NCI-H1092 (cell line): ENCODE data around the gene SAPCD2.
"Not testable (repeated sequence)": the region's sequence is repeated elsewhere in the genome, so short reads cannot be mapped to it uniquely, and the experiment has no call there.

ENCODE experiments used
- DNase-seq: peaks from one replicate; lab custom pipeline; 2025; lab: John Stamatoyannopoulos, UW

SAPCD2 gene

GRCh38 chr9:137046088-137046787, 24.1 kb downstream of the SAPCD2 start, which contains the start of gene NPDC1:
Gene NPDC1 (minus strand): TSS chr9:137046177. CDS start chr9:137045989, 188 bp downstream.
- DNase-seq = peak; percentile 63

DNA sequence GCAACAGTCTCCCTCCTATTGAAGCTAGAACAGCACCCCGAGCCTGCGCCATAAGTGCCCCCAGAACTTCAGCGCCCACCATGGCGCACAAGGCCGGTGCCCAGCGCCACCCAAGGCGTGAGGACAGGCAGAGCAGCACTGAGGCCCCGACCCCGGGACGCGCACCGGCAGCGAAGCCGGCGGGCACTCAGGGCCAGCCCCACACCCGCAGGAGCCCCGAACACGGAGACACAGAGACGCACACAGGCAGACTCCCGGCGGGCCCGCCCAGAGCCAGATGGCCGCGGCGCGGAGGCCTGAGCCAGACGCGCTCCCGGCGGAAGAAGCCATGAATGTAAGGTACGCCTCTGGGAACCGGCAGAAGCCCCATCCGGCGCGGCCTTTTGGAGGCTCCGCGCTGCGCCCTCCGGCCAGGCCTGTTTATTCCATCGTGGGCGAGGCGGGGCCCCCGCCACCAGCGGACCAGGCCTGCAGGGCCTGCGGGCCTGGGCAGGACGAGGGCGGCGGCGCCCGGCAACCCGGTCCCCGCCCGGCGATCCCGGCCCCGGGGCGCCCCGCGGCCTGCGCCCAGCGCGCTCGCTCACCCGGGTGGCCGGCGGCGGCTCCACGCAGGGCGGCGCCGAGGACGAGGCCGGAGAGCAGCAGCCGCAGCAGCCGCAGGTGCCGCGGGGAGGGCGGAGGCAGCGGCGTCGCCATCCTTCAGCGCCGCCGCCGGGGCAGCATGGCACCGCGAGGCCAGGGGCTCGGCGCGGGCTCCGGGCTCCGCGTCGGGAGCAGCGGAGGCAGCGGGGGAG, 24.9 kb downstream of the SAPCD2 start:
- no peak for DNase-seq

DNA sequence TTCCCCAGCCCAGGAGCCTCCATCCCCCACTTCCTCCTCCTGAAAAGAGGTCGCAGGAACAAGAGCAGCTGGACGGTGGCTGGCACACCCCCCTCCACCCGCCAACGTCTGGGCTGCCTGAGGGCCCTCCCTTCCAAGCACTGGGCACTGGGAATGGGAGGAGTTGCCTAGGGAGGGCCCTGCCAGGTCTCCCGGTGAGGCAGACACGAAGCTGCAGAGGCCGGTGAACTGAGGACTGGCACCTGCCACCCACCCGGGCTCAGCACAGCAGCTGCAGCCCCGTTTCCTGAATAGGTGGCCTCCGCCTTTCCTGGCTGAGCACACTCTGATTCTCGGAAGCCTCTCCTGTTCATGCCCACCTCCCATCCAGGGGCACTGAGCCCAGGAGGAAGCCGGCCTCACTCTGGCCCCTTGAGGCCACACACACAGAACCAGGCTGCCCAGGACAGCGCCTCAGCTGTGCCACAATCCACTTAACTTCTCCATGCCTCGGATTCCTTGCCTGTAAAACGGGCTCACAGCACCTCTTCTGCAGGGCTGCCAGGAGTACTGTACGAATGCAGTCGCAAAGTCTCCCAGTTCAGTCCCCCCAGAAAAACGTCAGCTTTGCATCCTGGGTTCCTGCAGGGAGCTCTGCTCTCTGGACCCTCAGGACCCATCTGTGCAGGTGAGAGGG, 25.7 kb downstream of the SAPCD2 start:
- DNase-seq = peak; percentile 32

GRCh38 chr9:137044037-137044436, 26.3 kb downstream of the SAPCD2 start:
- DNase-seq = no peak

DNA sequence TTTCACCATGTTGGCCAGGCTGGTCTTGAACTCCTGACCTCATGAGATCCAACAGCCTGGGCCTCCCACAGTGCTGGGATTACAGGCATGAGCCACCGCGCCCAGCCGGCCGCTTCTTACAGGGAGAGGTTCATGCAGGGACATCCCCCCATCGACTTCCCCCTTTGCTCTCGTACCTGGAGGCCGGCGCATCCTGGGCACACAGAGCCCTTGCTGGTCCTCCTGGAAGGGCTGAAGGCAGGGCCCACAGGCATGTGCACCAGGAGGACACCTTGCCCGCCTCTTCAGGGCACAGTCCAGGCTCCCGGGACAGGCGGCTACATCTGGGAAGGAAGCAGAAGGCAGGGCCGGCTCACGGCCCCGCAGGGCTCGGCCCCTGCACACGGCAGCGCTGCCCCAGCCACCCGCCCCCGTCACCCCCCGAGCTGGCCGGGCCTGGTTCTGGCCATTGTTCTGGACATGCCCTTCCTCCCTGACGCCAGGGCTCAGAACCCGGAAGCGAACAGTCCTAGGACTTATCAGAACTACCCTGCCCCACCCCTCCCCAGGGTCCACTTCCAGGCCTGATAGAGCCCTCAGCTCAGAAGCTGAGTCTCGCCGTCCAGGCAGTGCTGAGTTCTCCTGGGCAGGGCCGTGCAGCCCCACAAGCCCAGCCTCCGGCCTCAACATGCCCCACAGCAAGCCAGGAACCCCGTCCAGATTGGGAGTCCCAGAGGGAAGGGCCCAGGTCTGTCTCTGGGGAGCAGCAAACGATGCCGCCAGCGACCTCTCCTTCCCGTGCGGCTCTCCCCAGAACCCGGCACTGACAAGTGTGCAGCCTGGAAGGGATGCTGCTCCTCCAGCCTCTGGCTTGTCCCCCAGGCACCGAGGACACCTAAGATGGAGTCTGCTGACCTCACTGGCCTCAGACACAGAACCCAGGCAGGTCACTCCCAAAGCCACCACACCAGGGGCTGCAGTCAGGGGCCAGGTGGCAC, 27.3 kb downstream of the SAPCD2 start:
- DNase-seq = no peak

DNA sequence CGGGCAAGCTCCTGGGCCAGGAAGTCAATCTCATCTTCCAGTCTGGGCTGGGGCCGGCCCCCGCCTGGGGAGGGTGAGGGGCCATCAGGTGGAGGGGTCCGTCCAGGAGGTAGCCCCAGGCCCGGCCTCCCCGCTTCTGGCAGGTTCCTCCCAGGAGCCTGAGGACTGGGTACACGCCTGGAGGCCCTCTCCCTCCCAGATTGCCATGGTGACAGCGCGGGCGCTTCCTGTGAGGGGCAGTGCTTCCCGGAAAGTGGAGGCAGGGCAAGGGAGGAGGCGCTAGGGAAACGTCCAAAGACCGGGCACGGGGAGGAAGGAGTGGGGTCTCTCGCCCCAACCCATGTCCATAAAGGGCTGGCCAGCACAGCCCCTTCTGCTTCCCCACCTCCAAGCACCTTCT, 29.2 kb downstream of the SAPCD2 start:
- DNase-seq = no peak

GRCh38 chr9:137040568-137040967, 29.8 kb downstream of the SAPCD2 start:
- DNase-seq = no peak

DNA sequence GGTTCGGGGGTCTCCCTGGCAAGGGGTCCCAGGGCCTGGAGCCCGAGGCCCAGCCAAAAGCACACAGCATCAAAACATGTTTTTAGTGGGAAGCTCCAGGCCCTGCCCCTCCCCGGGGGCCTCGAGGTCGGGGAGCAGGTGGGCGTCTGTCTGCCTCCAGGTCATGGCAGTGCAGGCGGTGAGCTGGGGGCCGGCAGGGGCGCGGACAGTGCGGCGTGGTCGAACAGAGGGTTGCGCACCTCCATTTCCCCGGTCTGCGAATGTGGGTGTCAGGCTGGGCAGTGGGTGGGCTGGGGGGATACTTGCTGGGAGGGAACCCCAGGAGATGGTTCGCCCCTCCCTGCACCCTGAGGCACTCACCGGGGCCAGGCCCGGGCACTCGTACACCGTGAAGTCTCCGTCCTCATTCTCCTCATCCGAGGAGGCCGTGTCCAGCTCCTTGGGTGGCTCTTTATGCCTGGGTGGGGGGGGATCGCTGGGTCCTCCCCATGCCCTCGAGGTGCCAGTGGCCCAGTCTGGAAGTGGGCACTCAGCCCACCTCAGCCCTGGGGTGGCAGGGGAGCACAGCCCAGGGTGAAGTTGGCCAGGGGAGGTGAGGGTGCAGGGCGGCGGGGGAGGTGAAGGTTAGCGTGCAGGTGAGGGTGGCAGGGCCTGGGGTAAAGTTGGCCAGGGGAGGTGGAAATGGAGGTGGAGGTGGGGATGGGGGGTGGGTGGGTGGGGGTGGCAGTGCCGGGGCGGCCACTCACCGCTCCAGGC, 30.6 kb downstream of the SAPCD2 start:
- DNase-seq = no peak

DNA sequence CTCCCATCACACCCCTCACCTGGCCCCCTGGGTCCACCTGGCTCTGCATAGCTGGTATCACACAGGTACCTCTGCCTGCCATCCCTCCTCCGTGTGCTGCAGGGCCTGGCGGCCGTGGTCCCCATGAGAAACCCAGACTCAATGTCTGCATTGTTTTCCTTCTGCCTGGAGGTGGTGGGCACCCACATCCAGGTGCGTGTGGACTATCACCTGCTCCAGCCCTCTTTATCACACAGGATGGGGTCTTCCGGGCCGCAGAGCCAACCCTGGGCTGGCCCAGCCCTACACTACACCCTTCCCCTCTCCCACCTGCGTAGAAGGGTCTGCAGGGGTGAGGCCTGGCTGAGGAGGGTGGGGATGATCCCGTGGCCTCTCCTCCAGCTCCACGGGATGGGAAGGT, 31.4 kb downstream of the SAPCD2 start:
- DNase-seq = no peak

- DNase-seq = no peak
Observed at GRCh38 chr9:137037483-137037882, 32.9 kb downstream of the SAPCD2 start.

DNA sequence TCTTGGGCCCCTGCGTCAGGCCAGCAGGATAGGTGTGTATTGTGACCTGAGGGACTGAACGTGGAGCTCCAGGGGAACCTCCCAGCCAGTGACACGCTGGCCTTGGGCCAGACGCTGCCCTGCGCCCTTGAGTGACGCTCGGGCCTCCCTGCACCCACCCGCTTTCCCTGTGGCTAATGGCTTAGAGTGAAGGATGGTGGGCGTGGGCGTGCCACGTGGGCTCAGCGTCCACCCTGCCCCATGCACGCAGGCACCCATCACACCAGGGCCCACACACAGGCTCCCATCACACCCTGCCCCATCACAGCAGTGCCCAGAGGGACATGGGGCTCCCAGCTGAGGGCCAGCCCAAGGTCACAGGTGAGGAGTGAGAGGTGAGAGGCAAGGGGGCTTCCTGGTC, 33.3 kb downstream of the SAPCD2 start:
- no peak for DNase-seq

DNA sequence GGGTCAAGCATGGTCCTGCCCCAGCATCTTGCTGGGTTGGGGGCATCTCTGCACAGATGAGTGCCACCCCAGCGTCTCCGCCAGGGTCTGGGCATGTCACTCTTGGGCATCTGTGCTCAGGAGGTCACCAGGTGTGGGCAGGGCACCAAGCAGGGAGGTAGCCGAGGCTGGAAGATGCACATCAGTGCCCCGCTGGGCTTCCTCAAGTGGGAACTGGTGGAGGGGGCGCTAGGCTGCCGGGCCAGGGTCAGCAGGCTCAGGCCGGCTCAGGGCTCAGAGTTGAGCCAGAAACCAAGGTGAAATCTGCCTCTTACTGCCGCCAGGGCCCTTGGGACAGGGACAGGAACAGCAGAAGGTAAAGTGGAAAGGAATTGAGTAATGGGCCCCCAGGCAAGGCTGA, 34.4 kb downstream of the SAPCD2 start:
- DNase-seq = no peak

DNA sequence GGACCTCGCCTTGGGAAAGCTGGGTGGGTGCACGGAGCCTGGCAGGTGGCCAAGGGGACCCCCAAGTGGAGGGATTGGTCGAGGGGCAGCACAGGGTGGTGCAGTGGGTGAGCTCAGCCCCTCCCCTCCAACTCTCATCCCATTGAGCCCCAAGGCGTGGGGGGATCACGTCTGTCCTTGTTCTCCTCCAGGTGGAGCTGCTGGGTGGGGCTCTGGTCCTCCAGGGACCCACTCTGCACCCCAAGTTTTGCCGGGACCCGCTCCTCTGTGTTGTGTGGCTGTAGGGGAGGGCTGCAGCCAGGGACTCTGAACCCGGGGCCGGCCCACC, 34.9 kb downstream of the SAPCD2 start:
- no peak for DNase-seq

- peak; percentile 83 for DNase-seq
Observed at GRCh38 chr9:137034709-137035506, 35.4 kb downstream of the SAPCD2 start.

DNA sequence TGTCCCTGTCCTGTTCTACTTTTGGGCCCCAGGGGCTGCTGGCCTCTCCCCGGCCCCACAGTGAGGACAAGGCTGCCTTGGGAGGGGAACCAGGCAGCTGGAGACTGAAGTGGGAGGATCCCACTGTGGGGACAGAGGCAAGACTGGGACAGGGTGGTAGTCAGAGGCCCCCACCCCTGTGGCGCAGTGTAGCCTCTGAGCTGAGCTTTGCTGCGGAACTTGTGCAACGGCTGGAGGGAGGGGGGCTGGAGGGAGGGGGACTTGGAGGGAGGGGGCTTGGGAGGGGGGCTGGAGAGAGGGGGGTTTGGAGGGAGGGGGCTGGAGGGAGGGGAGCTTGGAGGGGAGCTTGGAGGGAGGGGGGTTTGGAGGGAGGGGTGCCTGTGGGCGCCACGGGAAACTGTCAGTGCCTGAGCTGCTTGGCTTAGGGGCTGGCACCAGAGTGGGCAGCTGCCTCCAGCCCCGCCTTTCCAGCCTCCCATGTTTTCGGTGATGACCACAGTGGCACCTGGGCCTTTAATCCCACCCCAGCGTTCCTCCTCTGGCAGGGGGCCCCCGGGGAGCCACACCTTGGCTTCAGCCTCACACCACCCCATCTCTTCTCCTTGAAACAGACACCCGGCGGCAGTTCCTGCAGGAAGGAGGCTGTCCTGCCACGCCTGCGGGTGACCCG, 36.2 kb downstream of the SAPCD2 start:
- no peak for DNase-seq

DNA sequence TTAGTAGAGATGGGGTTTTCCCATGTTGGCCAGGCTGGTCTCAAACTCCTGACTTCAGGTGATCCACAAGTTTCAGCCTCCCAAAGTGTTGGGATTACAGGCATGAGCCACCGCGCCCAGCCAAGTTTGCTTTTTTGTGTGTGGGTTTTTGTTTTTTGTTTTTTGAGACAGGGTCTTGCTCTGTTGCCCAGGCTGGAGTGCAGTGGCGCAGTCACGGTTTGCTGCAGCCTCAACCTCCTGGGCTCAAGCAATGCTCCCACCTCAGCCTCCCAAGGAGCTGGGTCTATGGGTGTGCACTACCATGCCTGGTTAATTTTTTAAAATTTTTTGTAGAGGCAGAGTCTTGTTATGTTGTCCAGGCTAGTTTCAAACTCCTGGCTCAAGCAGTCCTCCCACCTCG, 36.9 kb downstream of the SAPCD2 start:
- not testable (repeated sequence) for DNase-seq

DNA sequence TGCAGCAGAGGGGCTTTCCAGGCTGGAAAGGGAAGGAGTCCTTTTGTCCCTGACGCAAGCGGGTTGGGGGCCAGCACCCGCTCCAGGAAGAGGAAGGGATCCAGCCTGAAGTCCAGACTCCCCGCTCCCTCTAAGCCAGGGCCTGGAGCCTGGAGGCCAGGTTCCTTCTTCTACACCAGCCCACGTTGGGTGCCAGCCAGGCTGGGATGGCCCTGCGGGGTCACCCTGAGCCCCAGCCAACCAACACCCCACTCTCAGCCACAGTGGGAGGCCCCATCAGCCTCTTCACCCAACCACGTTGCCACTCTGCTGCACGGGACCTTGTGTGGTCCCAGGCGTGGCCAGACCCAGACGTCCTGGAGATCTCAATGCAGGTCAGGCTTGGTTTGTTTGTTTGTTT, 37.5 kb downstream of the SAPCD2 start:
- no peak for DNase-seq

DNA sequence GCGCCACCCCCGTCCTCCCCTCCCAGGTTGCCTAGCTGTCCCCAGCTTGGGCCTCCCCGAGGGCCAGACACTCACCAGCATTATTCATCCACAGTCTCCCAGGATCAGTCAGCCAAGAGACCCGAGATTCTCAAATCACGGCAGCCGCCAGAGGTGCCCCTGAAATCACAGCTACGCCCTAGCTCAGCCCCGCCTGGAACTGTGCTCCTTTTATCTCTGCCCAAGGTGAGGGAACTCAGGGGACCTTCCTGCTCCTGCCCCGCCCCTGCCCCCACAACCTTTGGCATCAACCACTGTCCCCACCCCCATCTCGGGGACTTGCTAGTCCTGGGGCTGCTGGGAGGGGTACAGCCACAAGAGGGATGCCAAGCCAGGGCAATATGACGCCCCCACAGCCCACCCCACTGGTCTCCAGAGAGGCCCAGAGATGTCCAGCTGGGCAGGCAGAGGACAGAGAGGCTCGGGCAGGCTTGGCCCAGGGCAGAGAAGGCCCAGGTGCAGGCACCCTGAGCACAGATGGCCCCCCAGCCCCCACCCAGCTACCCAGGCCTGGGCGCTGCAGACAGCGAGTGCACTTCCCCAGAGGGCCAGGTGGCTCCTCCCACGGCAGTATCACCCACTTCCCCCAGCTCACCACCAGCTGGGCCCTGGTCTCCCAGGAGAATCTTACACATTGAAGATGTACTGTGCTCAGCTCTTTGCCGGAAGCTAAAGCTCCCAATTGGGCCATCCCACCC, 38.3 kb downstream of the SAPCD2 start, which contains the start of gene FUT7:
TSS of gene FUT7 (minus strand) at position 185 of the 737 bp plus-strand sequence. CDS start at position 88, 97 bp downstream.
- DNase-seq = no peak
